GM20431 (cell line): Measurements from ENCODE around the gene SPINK5.
"Not testable (repeated sequence)": the region's sequence is repeated elsewhere in the genome, so short reads cannot be mapped to it uniquely, and the experiment has no call there.

Source experiments
- in situ Hi-C: fragments of 300-500 bp; cut with MseI, MboI; formaldehyde crosslinking; loops from one replicate; pipeline ENCODE4 v1.15.0; 2020; ENCODE audit warnings: low sequenced_read_pairs; ENCODE audit not compliant: unreplicated experiment

Gene SPINK5, protein sequence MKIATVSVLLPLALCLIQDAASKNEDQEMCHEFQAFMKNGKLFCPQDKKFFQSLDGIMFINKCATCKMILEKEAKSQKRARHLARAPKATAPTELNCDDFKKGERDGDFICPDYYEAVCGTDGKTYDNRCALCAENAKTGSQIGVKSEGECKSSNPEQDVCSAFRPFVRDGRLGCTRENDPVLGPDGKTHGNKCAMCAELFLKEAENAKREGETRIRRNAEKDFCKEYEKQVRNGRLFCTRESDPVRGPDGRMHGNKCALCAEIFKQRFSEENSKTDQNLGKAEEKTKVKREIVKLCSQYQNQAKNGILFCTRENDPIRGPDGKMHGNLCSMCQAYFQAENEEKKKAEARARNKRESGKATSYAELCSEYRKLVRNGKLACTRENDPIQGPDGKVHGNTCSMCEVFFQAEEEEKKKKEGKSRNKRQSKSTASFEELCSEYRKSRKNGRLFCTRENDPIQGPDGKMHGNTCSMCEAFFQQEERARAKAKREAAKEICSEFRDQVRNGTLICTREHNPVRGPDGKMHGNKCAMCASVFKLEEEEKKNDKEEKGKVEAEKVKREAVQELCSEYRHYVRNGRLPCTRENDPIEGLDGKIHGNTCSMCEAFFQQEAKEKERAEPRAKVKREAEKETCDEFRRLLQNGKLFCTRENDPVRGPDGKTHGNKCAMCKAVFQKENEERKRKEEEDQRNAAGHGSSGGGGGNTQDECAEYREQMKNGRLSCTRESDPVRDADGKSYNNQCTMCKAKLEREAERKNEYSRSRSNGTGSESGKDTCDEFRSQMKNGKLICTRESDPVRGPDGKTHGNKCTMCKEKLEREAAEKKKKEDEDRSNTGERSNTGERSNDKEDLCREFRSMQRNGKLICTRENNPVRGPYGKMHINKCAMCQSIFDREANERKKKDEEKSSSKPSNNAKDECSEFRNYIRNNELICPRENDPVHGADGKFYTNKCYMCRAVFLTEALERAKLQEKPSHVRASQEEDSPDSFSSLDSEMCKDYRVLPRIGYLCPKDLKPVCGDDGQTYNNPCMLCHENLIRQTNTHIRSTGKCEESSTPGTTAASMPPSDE

DNA sequence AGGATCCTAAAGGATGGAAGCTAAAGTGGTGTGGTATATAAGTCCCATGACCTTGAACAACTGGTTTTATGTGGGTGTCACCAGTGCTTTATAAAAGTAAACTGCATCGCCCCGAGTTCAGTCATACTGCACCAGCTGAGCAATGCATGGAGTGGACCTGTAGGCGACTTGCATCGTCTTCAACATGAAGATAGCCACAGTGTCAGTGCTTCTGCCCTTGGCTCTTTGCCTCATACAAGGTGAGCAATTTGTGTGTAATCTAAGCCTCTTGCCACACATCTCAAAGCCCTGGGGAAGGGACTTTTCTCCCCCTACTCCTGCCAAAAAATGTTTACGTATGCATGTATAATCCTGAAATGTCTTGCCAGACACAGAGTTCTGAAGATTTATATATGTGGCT, at the start of gene SPINK5:
TSS of gene SPINK5 (plus strand) at position 120 of the 400 bp plus-strand sequence. CDS start at position 185, 65 bp downstream.
- in situ Hi-C loops, result no loop called here

DNA sequence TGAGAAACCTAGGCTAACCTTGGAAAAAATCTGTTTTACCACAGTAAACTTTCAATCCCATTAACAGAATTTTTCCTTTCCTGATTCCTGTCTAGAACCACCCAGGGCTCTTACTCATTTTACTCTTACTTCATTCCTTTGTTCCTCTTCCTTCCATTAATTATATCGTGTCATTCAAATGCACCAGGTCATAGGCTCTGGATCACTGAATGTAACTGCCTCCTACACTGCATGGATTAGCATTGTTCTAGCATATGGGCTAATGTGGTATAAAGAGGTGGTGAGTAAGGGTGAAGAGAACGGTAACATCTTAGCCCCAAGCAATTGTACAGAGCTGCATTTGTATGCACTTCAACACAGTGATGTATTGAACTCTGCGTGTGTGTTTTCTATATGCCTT, 49.5 kb upstream of the SPINK5 start:
- in situ Hi-C loops, result no loop called here

DNA sequence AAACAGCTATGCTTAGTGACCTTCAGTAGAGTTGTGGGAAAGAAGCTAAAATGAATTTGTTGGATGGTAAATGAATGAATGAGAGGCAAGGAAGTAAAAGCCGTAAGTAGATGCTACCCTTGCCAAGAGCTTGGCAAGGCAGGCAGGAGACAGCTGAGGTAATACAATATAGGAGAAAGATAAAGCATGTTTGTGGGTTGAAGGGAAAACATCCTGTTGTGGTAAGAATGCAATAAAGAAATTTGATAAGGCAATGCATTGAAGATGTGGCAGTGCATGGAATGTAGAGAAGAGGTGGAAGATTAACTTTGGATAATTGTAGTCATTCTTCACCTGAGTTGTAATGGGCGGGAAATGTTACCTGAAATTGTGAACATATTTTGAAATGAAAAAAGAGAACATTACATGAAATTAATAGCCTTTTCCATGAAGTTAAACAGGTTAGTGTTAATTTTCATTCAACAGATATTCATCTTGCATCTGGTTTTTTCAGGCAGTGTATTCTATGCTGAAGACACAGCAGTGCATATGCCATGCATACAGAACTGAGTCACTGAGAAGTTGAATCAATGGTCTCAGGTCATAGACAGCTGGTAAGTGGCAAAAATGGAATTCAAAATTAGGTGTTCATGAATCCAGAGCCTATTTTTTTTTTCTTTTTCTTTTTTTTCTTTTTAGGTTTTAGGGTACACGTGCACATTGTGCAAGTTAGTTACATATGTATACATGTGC, 43.4 kb upstream of the SPINK5 start:
- in situ Hi-C loops, result no loop called here

DNA sequence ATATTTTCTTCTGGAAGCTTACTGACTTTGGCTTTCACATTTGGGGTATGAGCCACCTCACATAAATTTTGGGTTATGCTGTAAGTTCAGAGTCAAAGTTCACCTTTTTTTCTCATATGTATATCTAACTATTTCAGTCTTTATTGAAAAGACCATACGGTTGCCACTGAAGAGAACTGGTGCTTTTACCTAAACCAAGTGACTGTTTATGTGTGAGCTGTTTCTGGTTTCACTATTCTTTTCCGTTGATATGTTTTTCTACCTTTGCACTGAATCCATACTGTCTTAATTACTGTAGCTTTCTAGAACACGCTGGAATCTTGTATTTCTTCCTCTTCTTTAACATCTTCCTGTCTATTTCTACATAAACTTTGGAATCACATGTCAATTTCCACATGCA, 36.3 kb upstream of the SPINK5 start:
- in situ Hi-C loops, result no loop called here

DNA sequence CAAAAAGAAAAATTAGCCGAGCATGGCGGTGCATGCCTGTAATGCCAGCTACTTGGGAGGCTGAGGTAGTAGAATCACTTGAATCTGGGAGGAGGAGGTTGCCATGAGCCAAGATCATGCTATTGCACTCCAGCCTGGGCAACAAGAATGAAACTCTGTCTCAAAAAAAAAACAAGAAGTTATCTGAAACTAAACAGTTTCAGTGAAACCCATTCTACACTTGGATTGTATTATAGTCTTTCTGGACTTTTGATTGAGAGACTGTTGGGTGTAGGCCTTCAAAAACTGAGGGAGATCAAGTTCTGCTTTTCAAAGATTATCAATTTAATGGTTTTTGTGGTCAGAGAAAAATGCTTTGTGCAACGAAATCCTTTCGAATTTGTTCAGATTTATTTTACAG, 34.6 kb upstream of the SPINK5 start:
- in situ Hi-C loops, result no loop called here

DNA sequence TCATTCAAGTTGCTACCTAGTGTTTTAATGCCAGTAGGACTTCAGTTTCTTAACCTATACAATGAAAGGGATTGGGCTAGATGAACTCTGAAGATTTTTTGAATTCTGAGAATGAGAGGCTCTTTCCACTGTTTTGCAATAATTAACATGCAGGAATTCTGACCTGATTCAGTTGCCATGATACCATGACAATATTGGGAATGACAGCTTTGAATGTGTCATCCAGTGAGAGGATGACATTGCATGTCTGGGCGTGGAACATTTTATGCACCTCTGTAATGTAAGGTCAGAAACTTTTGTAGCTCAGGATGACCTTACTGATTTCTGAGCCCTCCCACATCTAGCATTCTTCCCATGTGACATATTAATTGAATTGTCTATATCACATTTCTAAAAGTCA, 30.6 kb upstream of the SPINK5 start:
- in situ Hi-C loops, result no loop called here

DNA sequence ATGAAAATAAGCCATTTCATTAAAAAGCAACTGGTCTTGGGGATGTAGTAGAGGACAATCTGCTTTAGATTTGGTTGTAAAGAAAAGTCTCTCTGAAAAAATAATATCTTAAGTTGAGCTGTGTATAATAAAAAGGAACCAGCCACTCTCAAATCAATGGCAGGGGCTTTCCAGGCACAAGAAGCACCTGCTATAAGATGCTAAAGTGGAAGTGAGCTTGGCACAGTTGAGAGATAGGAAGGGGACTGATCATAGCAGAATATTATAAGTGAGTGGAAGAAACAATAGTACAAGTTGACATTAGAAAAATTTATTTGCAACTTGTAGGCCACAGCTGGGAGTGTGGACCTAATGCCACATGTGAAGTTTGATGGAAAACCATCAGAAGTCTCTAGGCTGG, 28.1 kb upstream of the SPINK5 start:
- in situ Hi-C loops, result no loop called here

DNA sequence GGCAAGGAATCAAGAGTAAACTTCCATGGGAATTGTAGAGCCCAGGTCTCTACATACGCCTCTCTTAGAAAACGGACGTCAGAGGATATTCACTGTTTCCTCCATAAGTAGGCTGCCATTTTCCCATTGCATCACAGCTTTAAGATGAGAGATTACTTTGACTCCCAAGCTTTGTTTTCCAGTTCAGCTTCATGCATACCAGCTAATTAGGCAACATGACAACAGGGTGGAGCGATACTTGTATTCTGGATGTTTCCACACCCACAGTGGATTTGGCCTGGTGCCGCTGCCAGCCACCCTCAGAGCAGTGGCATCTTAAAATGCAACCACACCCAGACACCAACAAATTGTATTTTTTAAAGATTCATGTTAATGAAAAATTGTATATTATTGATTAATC, 20.9 kb upstream of the SPINK5 start:
- in situ Hi-C loops, result no loop called here

DNA sequence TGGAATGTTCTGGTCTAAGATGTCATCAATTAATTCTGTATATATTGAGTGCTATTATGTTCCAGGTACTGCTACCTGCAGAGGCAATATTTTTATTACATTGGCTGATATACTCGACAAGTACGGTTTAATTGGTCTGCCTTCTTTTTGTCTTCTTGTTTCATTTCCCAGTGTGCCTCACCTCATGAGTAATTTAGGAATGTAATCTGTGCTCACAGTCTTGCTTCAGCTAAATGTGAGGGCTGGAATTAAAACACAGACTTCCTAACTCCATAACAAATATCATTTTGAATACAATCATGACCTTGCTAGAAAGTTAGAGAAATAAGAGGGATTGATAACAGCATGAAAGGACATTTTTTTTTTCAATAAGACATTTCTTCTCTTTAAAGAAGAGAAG, 20.1 kb upstream of the SPINK5 start:
- in situ Hi-C loops, result no loop called here

DNA sequence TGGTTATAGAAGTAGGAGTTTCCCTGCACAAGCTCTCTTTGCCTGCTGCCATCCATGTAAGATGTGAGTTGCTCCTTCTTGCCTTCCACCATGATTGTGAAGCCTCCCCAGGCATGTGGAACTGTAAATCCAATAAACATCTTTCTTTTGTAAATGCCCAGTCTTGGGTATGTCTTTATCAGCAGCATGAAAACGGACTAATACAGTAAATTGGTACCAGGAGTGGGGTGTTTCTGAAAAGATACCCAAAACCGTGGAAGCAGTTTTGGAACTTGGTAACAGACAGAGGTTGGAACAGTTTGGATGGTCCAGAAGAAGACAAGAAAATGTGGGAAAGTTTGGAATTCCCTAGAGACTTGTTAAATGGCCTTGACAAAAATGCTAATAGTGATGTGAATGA, 8.6 kb upstream of the SPINK5 start:
- in situ Hi-C loops, result not testable (repeated sequence)

DNA sequence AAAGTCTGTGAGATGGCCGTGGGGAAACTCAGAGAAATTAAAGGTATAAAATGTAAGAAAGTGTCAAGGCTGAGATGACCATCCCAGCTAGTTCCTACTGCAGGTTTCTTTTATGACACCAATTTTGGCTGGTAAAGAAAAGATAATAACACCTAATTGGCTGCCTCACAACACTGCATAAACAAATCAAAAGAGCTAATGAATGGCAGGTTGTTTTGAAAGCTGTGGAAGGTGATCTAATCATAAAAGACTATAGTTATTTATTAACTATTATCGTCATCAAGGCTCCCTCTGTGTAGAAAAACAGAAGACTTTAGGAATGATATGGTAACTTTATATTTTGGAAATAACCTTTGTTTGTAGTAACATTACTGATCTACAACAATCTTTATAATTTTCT, 3.5 kb upstream of the SPINK5 start:
- in situ Hi-C loops, result no loop called here

DNA sequence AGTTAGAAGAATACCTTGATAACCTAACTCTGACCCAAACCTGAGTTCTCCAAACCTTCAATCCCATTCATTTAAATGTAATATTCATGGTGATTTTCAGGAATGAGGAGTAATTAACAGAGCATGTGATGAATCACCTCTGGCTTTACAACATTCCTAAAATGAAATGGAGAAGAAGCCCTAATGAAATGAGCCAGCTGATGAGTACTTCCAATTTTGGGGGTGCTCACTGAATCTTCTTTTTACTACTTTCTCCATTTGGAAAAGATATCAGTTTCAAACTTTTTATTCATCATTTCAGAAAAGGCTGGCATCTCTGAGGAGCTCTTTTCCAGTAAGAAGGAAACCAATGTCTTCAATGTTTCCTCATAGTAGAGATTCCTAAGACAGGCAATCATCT, 2.9 kb upstream of the SPINK5 start:
- in situ Hi-C loops, result no loop called here

DNA sequence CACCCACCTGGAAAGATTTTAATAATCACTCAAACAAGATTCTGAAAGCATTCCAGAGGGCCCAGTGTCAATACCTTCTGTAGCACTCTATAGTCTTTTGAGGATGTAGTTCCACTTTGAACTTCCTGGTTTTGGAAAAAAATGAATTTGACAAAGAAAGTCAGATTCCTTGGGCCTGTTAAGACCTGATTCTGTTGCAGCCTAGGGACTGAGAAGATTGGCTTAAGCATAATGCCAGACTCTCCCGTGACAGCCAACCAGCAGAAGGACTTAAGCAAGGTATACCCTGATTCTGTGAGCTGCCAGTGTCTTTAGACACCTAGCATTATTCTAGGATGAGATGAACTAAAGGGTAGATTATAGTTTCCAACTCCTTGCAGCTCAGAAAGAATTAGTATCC, 6.8 kb downstream of the SPINK5 start:
- in situ Hi-C loops, result no loop called here

DNA sequence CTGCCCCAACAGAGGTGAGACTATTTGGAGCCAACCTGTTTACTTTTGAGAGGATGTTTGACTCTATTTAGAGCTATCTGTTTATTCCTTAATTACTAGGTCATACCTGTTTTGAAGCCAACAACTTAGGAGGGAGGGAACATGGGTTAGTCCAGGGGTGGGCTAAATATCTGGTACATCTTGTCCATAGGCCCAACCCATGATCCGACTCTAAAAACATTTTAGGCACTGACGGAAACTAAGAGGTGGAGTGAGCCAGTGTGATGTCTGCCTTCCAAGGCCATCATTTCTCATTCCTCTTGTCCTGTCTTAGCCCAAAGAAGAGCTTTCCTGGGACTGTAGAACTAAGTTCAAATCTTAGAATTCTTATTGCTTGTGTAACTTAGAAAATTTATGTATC, 8.4 kb downstream of the SPINK5 start:
- in situ Hi-C loops, result no loop called here

DNA sequence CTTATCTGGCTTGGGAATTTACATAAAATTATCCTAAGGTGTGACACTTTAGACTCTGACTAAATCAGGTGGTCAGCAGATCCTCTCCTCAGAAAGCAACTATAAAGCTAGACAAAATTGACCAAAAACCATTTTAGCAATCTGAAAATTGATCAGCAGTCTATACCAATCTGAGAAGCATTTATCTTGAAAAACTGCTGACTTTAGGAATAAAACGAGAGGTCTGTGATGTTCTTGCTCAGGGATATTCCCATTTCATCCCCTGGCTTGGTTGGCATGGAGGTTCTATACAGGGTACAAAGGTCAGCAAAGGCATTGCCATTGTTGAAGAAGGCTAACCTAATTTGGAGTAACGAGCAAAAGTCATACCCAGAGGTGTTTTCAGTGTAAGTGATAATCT, 11.7 kb downstream of the SPINK5 start:
- in situ Hi-C loops, result no loop called here

DNA sequence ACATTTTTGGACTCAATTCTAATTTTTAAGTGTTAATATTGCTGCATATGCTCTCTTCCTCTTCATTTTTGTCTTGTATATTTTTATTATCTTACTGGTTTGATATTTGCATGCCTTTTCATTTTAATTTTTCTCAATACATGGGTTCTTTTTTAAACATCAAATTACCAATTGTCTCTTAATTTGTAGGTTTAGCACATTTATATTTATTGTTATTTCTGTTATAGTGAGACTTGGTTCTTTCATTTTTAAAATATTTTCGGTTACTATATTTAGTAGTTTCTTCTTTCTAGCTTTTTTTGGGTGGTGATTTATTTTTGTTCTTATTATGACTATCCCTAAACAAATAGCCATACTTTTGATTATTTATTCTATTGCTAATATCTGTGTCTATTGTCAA, 19.4 kb downstream of the SPINK5 start:
- in situ Hi-C loops, result no loop called here

DNA sequence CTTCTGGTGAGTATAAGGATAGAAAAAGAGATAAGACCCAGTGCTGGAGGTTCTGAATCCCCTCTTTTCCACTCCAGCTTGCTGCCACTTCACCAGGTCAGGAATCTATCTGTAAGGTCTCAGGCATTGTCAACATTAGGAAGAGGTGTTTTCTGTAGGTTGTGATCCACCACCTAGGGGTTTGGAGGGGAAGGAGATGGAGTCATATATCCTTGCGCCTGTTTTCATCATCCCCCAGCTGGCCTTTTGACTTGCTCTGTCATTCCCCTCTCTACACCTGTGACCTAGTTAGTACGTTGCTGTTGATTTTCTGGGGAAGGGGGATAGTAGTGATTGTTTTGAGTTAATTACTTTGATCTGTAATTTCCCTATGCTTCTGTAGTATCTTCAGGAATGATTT, 20.5 kb downstream of the SPINK5 start:
- in situ Hi-C loops, result no loop called here

DNA sequence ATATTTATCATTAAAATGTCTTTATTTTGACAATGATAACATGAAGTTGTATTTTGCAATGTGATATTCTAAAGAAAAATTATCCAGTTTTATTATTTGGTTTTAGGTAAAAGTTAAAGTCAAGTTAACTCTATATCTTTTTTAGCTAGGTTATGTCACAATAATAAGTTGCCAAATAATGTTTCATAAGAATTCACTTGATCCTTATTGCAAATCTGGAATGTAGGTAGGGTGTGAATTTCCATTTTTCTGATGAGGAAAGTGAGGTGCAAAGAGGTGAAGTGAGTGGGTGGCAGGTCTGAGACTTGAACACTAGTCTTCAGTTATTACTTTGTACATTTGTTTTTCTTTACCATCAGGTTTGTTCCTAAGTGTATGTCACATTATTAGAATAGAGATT, 21.5 kb downstream of the SPINK5 start:
- in situ Hi-C loops, result no loop called here

DNA sequence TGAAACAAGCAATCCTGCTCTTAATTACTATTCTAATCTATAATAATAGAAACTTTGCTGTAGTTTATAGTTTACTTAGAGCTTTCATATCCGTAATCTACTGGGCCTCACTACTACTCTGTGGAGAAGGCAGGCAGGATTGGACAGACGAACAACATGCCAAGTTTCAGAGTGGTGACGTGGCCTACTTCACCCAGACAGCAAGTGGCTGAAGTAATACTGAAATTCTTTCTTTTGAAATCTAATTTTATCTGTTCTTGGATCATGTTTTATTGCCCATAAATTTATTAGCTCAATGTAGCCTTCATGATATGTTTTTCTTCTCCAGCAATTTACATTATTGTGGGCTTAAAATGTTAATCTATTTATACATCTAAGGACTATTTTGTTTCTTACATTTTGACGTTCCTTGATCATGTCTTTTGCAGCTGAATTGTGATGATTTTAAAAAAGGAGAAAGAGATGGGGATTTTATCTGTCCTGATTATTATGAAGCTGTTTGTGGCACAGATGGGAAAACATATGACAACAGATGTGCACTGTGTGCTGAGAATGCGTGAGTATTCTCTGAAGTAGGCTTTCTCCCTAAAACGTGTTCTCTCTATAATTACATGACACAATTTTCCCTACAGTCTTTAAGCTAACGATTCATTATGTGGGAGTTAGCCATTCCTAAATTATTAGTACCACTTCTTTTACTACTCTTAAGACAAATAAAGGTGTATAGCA, 22.4 kb downstream of the SPINK5 start:
- in situ Hi-C loops, result no loop called here
